ENCODE results near the gene ADD2. TPM values are rescaled to one million over a fixed set of nuclear protein-coding genes. Genes with fewer than 3 reads are reported as not detected.
"Not testable (repeated sequence)": the region's sequence is repeated elsewhere in the genome, so short reads cannot be mapped to it uniquely, and the experiment has no call there.

The ADD2 gene
- total and polyA plus RNA-seq, 12 donors = 0.20 to 5.6 (median 1.9) TPM; not detected in 1

- WGBS, 4 donors = 75 to 85% (median 77%) methylated on average over 5 of the region's 5 CpGs
- no peak for DNase-seq
- H3K27me3 ChIP-seq = no peaks in the 10 kb centered on the region
- no peaks in the 10 kb centered on the region for H3K36me3 ChIP-seq (replicated peaks in 1 of 2)
- intact Hi-C loops (cut with DNase I) = no loop called here
- no peaks in the 10 kb centered on the region for H3K9me3 ChIP-seq (replicated peaks in 1 of 3)
- no peaks in the 10 kb centered on the region for H3K4me1 ChIP-seq (replicated peaks in 1 of 2)
- H3K27ac ChIP-seq = no peak overlapping the region
- no peak overlapping the region for H3K4me3 ChIP-seq
- TF ChIP-seq CTCF (IDR thresholded peaks at IDR 0.05) = no peak
- TF ChIP-seq POLR2A (IDR thresholded peaks at IDR 0.05) = no peak
Measured at GRCh38 chr2:70806013-70806412, 38.0 kb upstream of the ADD2 start.

- H3K4me3 ChIP-seq = no peak overlapping the region
- DNase-seq = no peak
- peaks cover 0 to 4% (median 0%) of the 10 kb centered on the region in 3 donors for H3K9me3 ChIP-seq (replicated peaks in 1 of 3)
- H3K4me1 ChIP-seq (replicated peaks in 1 of 2) = no peaks in the 10 kb centered on the region
- no peaks in the 10 kb centered on the region for H3K27me3 ChIP-seq
- TF ChIP-seq CTCF (IDR thresholded peaks at IDR 0.05) (no peak), POLR2A (IDR thresholded peaks at IDR 0.05) (no peak)
- WGBS, 4 donors = 61 to 73% (median 70%) methylated on average over 4 to 10 of the region's 10 CpGs
- H3K27ac ChIP-seq = no peak overlapping the region
- intact Hi-C loops (cut with DNase I) = no loop called here
- H3K36me3 ChIP-seq (replicated peaks in 1 of 2) = no peaks in the 10 kb centered on the region
Measured at GRCh38 chr2:70801607-70802263, 33.7 kb upstream of the ADD2 start.

GRCh38 chr2:70799706-70800105 is 31.7 kb upstream of the ADD2 start:
- Histone ChIP-seq H3K9me3 (replicated peaks in 1 of 3) (peaks cover 0 to 4% (median 0%) of the 10 kb centered on the region in 3 donors), H3K4me1 (replicated peaks in 1 of 2) (no peaks in the 10 kb centered on the region)
- WGBS, 4 donors = 88 to 93% (median 91%) methylated on average over 2 of the region's 2 CpGs

GRCh38 chr2:70797996-70798395 is 30.0 kb upstream of the ADD2 start:
- intact Hi-C loops (cut with DNase I); H3K4me1 ChIP-seq (replicated peaks in 1 of 2); H3K27ac ChIP-seq; H3K4me3 ChIP-seq; H3K9me3 ChIP-seq (replicated peaks in 1 of 3); H3K27me3 ChIP-seq; DNase-seq; H3K36me3 ChIP-seq (replicated peaks in 1 of 2): not testable (repeated sequence)
- 65 to 89% (median 75%) methylated on average over 3 of the region's 3 CpGs for WGBS, 4 donors

More at GRCh38 chr2:70799706-70800105, 31.7 kb upstream of the ADD2 start:
- H3K27ac ChIP-seq = no peak overlapping the region
- no peak for TF ChIP-seq POLR2A (IDR thresholded peaks at IDR 0.05)
- TF ChIP-seq CTCF (IDR thresholded peaks at IDR 0.05) = no peak
- DNase-seq = no peak
- H3K27me3 ChIP-seq = no peaks in the 10 kb centered on the region
- H3K36me3 ChIP-seq (replicated peaks in 1 of 2) = no peaks in the 10 kb centered on the region
- no peak overlapping the region for H3K4me3 ChIP-seq
- intact Hi-C loops (cut with DNase I) = no loop called here

- intact Hi-C loops (cut with DNase I) = no loop called here
- H3K27ac ChIP-seq = no peak overlapping the region
- H3K4me3 ChIP-seq = no peak overlapping the region
- H3K9me3 ChIP-seq (replicated peaks in 1 of 3) = peaks cover 0 to 4% (median 0%) of the 10 kb centered on the region in 3 donors
- H3K36me3 ChIP-seq (replicated peaks in 1 of 2) = no peaks in the 10 kb centered on the region
- H3K4me1 ChIP-seq (replicated peaks in 1 of 2) = no peaks in the 10 kb centered on the region
- WGBS, 4 donors = 30 to 43% (median 36%) methylated on average over 2 of the region's 2 CpGs
- no peaks in the 10 kb centered on the region for H3K27me3 ChIP-seq
- no peak for DNase-seq
- TF ChIP-seq POLR2A (IDR thresholded peaks at IDR 0.05) (no peak), CTCF (IDR thresholded peaks at IDR 0.05) (no peak)
Measured at GRCh38 chr2:70797506-70797905, 29.5 kb upstream of the ADD2 start.

Data from adrenal gland (tissue), 12 donors.